GM12878 (cell line): Measurements from ENCODE around the gene EMID1. TPM values are rescaled to one million over a fixed set of nuclear protein-coding genes. Genes with fewer than 3 reads are reported as not detected.
"Not testable (repeated sequence)": the region's sequence is repeated elsewhere in the genome, so short reads cannot be mapped to it uniquely, and the experiment has no call there.

Source experiments
- ATAC-seq: fragments of 200-7000 bp; cut with Tn5 transposase; 3 replicates; pipeline ENCODE4 v1.9.1; 2020; ENCODE audit warnings: mild to moderate bottlenecking, moderate library complexity
- BruUV-seq: library from RNA; stranded (reverse); fragments of 400-500 nt; replicated peaks from 2 replicates; lab custom pipeline; 2021; lab: Mats Ljungman, UMichigan
- CTCF ChIA-PET: fragments of 300-600 bp; sonication (Branson Sonifier 250); formaldehyde crosslinking; extraction: SDS; loops from one replicate; lab custom pipeline; 2021; ENCODE audit warnings: inconsistent platforms; lab: Yijun Ruan, JAX
- POLR2A ChIA-PET: fragments of 350-600 bp; formaldehyde crosslinking; extraction: SDS; loops from one replicate; lab custom pipeline; 2021; ENCODE audit warnings: inconsistent platforms; lab: Charles Lee
- RAD21 ChIA-PET: fragments of 300-600 bp; sonication (Branson Sonifier 250); formaldehyde crosslinking; loops from one replicate; lab custom pipeline; 2023; ENCODE audit warnings: antibody characterized with exemption; ENCODE audit not compliant: unreplicated experiment; lab: Charles Lee
- SMC1A ChIA-PET: fragments of 300-600 bp; sonication (Branson Sonifier 250); formaldehyde crosslinking; loops from one replicate; lab custom pipeline; 2023; ENCODE audit not compliant: unreplicated experiment, uncharacterized antibody; lab: Charles Lee
- DNase-seq: peaks from one replicate; pipeline ENCODE4 v3.0.0-alpha.2; 2011; ENCODE audit warnings: low read depth, low spot score
- FAIRE-seq: peaks from 3 replicates; lab custom pipeline; 2011; peaks lifted over from hg19 to GRCh38; lab: Jason Lieb, UNC
- H2AFZ ChIP-seq: 2 replicates; pipeline ENCODE4 v1.6.0; 2011; ENCODE audit warnings: low read depth, low read length, control low read depth; ENCODE audit not compliant: control insufficient read depth
- H3K27ac ChIP-seq: 2 replicates; pipeline ENCODE4 v1.5.1; 2011; ENCODE audit warnings: control low read depth; ENCODE audit not compliant: control insufficient read depth, insufficient read depth
- H3K27me3 ChIP-seq, 2 experiments: replicated peaks in 1 of 2; 2 replicates each; pipeline versions ENCODE4 v1.6.0 to v1.6.1; 2011; ENCODE audit warnings: low read length in 1 of 2; ENCODE audit not compliant: control insufficient read depth in 2 of 2, insufficient read depth in 2 of 2
- H3K36me3 ChIP-seq, 2 experiments: 2 replicates each; pipeline ENCODE4 v1.5.1; 2011; ENCODE audit warnings: low read length in 1 of 2; ENCODE audit not compliant: control insufficient read depth in 2 of 2, insufficient read depth in 2 of 2
- H3K4me1 ChIP-seq: 2 replicates; pipeline ENCODE4 v1.6.1; 2011; ENCODE audit warnings: mild to moderate bottlenecking, low read length, moderate library complexity, mixed read lengths; ENCODE audit not compliant: control insufficient read depth, insufficient read depth
- H3K4me2 ChIP-seq: 2 replicates; pipeline ENCODE4 v1.6.0; 2011; ENCODE audit warnings: control low read depth; ENCODE audit not compliant: control insufficient read depth, insufficient read depth
- H3K4me3 ChIP-seq: fragments of 200-600 bp; sonication (generic); 2 replicates; pipeline ENCODE4 v1.5.1; 2016
- H3K79me2 ChIP-seq: 2 replicates; pipeline ENCODE4 v1.6.0; 2011; ENCODE audit warnings: low read length; ENCODE audit not compliant: control insufficient read depth, insufficient read depth
- H3K9ac ChIP-seq: 2 replicates; pipeline ENCODE4 v1.8.0; 2011; ENCODE audit warnings: low read length, control low read depth, mixed read lengths; ENCODE audit not compliant: control insufficient read depth, insufficient read depth
- H3K9me3 ChIP-seq: replicated peaks from 3 replicates; pipeline ENCODE4 v1.5.1; 2011; ENCODE audit warnings: mild to moderate bottlenecking, low read length; ENCODE audit not compliant: control insufficient read depth, insufficient read depth
- H4K20me1 ChIP-seq: 2 replicates; pipeline ENCODE4 v1.6.0; 2011; ENCODE audit not compliant: control insufficient read depth, insufficient read depth
- BCL11A ChIP-seq: IDR thresholded peaks from 2 replicates; pipeline ENCODE4 v1.6.1; 2011; ENCODE audit warnings: low read depth, low read length
- CREM ChIP-seq: IDR thresholded peaks from 2 replicates; pipeline ENCODE4 v1.6.1; 2014; ENCODE audit warnings: antibody characterized with exemption, low read depth
- FOXK2 ChIP-seq: fragments of 450-650 bp; IDR thresholded peaks from 2 replicates; pipeline ENCODE4 v1.6.1; 2017; ENCODE audit warnings: mild to moderate bottlenecking, moderate library complexity
- IKZF2 ChIP-seq, 2 experiments: fragments of 450-650 bp; IDR thresholded peaks; 2 replicates each; pipeline ENCODE4 v1.6.1; 2017; ENCODE audit warnings: mild to moderate bottlenecking in 2 of 2, moderate library complexity in 2 of 2
- KAT2A ChIP-seq: conservative IDR thresholded peaks from 2 replicates; pipeline ENCODE4 v1.6.1; 2011; ENCODE audit warnings: low read depth, low read length; ENCODE audit not compliant: control insufficient read depth
- LARP7 ChIP-seq: fragments of 450-650 bp; IDR thresholded peaks from 2 replicates; pipeline ENCODE4 v1.6.1; 2017; ENCODE audit warnings: mild to moderate bottlenecking
- NFXL1 ChIP-seq: fragments of 450-650 bp; IDR thresholded peaks from 2 replicates; pipeline ENCODE4 v1.6.1; 2017; ENCODE audit warnings: antibody characterized with exemption, mild to moderate bottlenecking, borderline replicate concordance
- POLR2AphosphoS5 ChIP-seq: IDR thresholded peaks from 2 replicates; pipeline ENCODE4 v1.6.1; 2011; ENCODE audit warnings: mild to moderate bottlenecking, low read length, inconsistent platforms
- RAD51 ChIP-seq: fragments of 450-650 bp; IDR thresholded peaks from 2 replicates; pipeline ENCODE4 v1.6.1; 2016; ENCODE audit warnings: moderate library complexity, mild to moderate bottlenecking, inconsistent platforms
- REST ChIP-seq: IDR thresholded peaks from 2 replicates; pipeline ENCODE4 v1.6.1; 2012; ENCODE audit warnings: mild to moderate bottlenecking, low read depth, low read length
- SREBF1 ChIP-seq: IDR thresholded peaks from 2 replicates; pipeline ENCODE4 v1.6.1; 2012; ENCODE audit warnings: mild to moderate bottlenecking, low read length
- WGBS: methylation state at CpG from one replicate; pipeline ENCODE4 v1.1.6; 2016; ENCODE audit warnings: low lambda C conversion rate; ENCODE audit not compliant: insufficient replicate concordance, insufficient coverage; ENCODE audit errors: missing lambda C conversion rate; 5-methylcytosine and 5-hydroxymethylcytosine counted together
- in situ Hi-C: fragments of 300-500 bp; cut with MboI; formaldehyde crosslinking; loops from 9 replicates; pipeline ENCODE4 v1.14.3; 2018; ENCODE audit warnings: mixed read lengths
- intact Hi-C: fragments of 100-400 bp; cut with micrococcal nuclease; formaldehyde crosslinking; loops from one replicate; pipeline ENCODE4 v1.14.2; 2022; ENCODE audit not compliant: unreplicated experiment
- polyA plus RNA-seq, 11 experiments: library from polyadenylated mRNA; depleted of rRNA in 4 of 11; unstranded in 6 of 11; stranded (reverse) in 5 of 11; fragments of >200 nt; fragmentation: Nextera tagmentation in 4 of 11; fragmentation: Illumina TruSeq in 1 of 11; extraction: Ambion mirVana in 4 of 11; extraction: Trizol in 1 of 11; gene quantifications; 1 replicate in 1 of 11; 2 replicates in 10 of 11; pipeline versions ENCODE4 v1.2.1 to v1.2.3, GENCODE V29; 2011 to 2016; ENCODE audit warnings: inconsistent platforms in 2 of 11, missing spikeins in 2 of 11, low read depth in 1 of 11
- total RNA-seq, 4 experiments: library from RNA; depleted of rRNA in 3 of 4; stranded (reverse); fragments of >200 nt in 3 of 4; fragmentation: Illumina TruSeq in 1 of 4; extraction: Trizol in 1 of 4; gene quantifications; 2 replicates each; pipeline versions ENCODE4 v1.2.1 to v1.2.3, GENCODE V29; 2013 to 2021

The EMID1 gene
- total and polyA plus RNA-seq, 10 of the 15 experiments (the other 5 are each of a cell fraction or from before 2014, with no cell fraction given), result 1.2 to 60.3 (median 12.0) TPM

GRCh38 chr22:29247891-29248290 is 42.2 kb downstream of the EMID1 start:
- H3K79me2 ChIP-seq, H3K27ac ChIP-seq, FAIRE-seq, H3K9ac ChIP-seq, ATAC-seq, H2AFZ ChIP-seq, H3K27me3 ChIP-seq, POLR2A ChIA-PET, H4K20me1 ChIP-seq, H3K4me1 ChIP-seq, DNase-seq, H3K36me3 ChIP-seq, H3K4me2 ChIP-seq, H3K9me3 ChIP-seq, H3K4me3 ChIP-seq, BruUV-seq: not testable (repeated sequence)
- WGBS, result 82% methylated on average over 10 of the region's 10 CpGs
- intact Hi-C loops, result loop anchor here (5.0 kb wide), 1 partner anchor 646 kb away; no protein-coding TSS in a partner anchor
- ChIA-PET RAD21 (interaction anchor here (0.8 to 1.4 kb wide), 3 partner anchors 12 to 647 kb away, joined by 3 to 4 read pairs (median 3); no protein-coding TSS in a partner anchor), SMC1A (interaction anchor here (0.7 to 3.3 kb wide), 6 partner anchors 15 to 687 kb away, joined by 3 to 16 read pairs (median 4); partner anchors contain the start of gene EMID1), CTCF (interaction anchor here (0.6 to 2.7 kb wide), 4 partner anchors 36 to 207 kb away, joined by 4 to 9 read pairs (median 4); no protein-coding TSS in a partner anchor)
- in situ Hi-C loops, result loop anchor here (5.0 kb wide), 1 partner anchor 391 kb away; no protein-coding TSS in a partner anchor

GRCh38 chr22:29251265-29251664 is 45.6 kb downstream of the EMID1 start:
- ChIA-PET SMC1A (no interaction called here), POLR2A (interaction anchor here (0.7 kb wide), 1 partner anchor 158 kb away, joined by 3 read pairs; no protein-coding TSS in a partner anchor), CTCF (interaction anchor here (0.9 kb wide), 1 partner anchor 46 kb away, joined by 3 read pairs; no protein-coding TSS in a partner anchor), RAD21 (no interaction called here)
- TF ChIP-seq KAT2A (no peak), SREBF1 (no peak), CREM (no peak), LARP7 (no peak), IKZF2 (IDR thresholded peaks at IDR 0.05) (no peak), FOXK2 (no peak), REST (no peak), RAD51 (no peak), POLR2AphosphoS5 (no peak), BCL11A (no peak), NFXL1 (no peak)
- intact Hi-C loops (no loop called here), in situ Hi-C loops (no loop called here)
- no peak overlapping the region for H2AFZ ChIP-seq
- no peak for ATAC-seq
- no peak overlapping the region for H3K27ac ChIP-seq
- H4K20me1 ChIP-seq, result no peaks in the 10 kb centered on the region
- H3K36me3 ChIP-seq, result no peaks in the 10 kb centered on the region
- H3K9me3 ChIP-seq, result no peaks in the 10 kb centered on the region
- no peak for FAIRE-seq
- WGBS, result 56% methylated on average over 5 of the region's 5 CpGs
- H3K4me2 ChIP-seq, result no peak overlapping the region
- no peak overlapping the region for H3K9ac ChIP-seq
- H3K4me1 ChIP-seq, result no peaks in the 10 kb centered on the region
- no peaks in the 10 kb centered on the region for H3K27me3 ChIP-seq
- no peak overlapping the region for H3K4me3 ChIP-seq
- no peaks in the 10 kb centered on the region for H3K79me2 ChIP-seq
- no TSS peak for BruUV-seq
- no peak for DNase-seq
